Activated T-helper 2 cell treated with anti-CD3 and anti-CD28 coated beads, Interferon-gamma antibody, Interleukin-2, Interleukin-4, amounts not matched to agents 10 μg/mL and 5 μg/mL and 100 μg/mL, durations not matched to agents 14 hours and 24 hours and 36 hours (primary cell): Measurements from ENCODE around the gene C1QTNF9. TPM values are rescaled to one million over a fixed set of nuclear protein-coding genes. Genes with fewer than 3 reads are reported as not detected.
A peak's percentile ranks its signal among the peaks of the same experiment; 100 is the strongest.

Experiments
- DNase-seq: peaks from one replicate; pipeline ENCODE4 v3.0.0; 2021; ENCODE audit warnings: low spot score
- H3K27ac Mint-ChIP-seq: one replicate; pipeline ENCODE4 v1.8.0; 2021; ENCODE audit warnings: mixed read lengths
- H3K27me3 Mint-ChIP-seq: one replicate; pipeline ENCODE4 v1.8.0; 2021; ENCODE audit warnings: low read depth, mixed read lengths
- H3K36me3 Mint-ChIP-seq: one replicate; pipeline ENCODE4 v1.8.0; 2021; ENCODE audit warnings: low read depth, mixed read lengths
- H3K4me1 Mint-ChIP-seq: one replicate; pipeline ENCODE4 v1.8.0; 2021; ENCODE audit warnings: low read depth, mixed read lengths
- H3K4me3 Mint-ChIP-seq: one replicate; pipeline ENCODE4 v1.8.0; 2021; ENCODE audit warnings: low read depth, mild to moderate bottlenecking, moderate library complexity, mixed read lengths
- H3K9me3 Mint-ChIP-seq: one replicate; pipeline ENCODE4 v1.8.0; 2021; ENCODE audit warnings: mixed read lengths
- intact Hi-C: fragments of 100-400 bp; cut with micrococcal nuclease; formaldehyde crosslinking; loops from one replicate; pipeline ENCODE4 v1.15.1; 2023
- total RNA-seq: library from RNA; stranded (reverse); gene quantifications from 2 replicates; pipeline ENCODE4 v1.2.3, GENCODE V29; 2022

The C1QTNF9 gene
- total RNA-seq, 1 donor from 2014 or later = not detected

GRCh38 chr13:24273926-24274325, 35.5 kb upstream of the C1QTNF9 start:
- intact Hi-C loops = loop anchor here (1.0 to 10.0 kb wide), 8 partner anchors 9 to 899 kb away; partner anchors contain the start of gene SPATA13
- no peak for DNase-seq

DNA sequence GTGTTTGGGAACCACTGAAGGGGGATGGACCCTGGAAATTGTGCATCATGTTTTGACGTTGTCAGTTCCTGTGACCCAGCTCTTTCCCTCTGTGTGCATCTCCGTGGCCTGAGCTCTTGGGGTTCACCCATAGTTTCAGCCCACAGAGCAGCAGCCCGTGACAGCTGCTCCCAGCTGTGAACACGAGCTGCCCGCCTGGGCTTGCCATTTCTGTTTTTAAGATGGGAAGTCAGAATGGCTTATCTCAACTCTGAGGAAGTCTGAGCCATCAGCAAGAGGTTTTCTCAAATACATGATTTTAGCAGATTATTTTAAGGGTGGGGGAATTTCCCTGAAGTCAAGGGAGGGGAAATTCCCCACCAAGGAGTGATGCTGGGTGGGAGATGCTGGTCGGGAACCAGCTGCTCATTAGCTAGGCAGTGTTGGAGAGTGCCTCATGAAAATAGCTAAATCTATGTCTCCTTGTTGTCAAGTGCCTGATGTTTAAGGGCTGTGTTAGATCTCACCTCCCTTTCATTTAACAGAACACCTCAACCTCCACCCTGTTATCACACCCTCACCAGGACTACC, 34.8 kb upstream of the C1QTNF9 start:
- peak; percentile 55 for DNase-seq
- Mint-ChIP-seq H3K4me1 (peaks cover 78% of the 10 kb centered on the region), H3K4me3 (peak overlapping the region; percentile 62), H3K9me3 (no peaks in the 10 kb centered on the region), H3K36me3 (peaks cover 32% of the 10 kb centered on the region), H3K27ac (peak overlapping the region; percentile 95), H3K27me3 (no peaks in the 10 kb centered on the region)
- intact Hi-C loops = loop anchor here (1.0 to 10.0 kb wide), 8 partner anchors 9 to 900 kb away; partner anchors contain the start of gene SPATA13

More at GRCh38 chr13:24273926-24274325, 35.5 kb upstream of the C1QTNF9 start:
- H3K4me1 Mint-ChIP-seq = peaks cover 77% of the 10 kb centered on the region
- no peak overlapping the region for H3K4me3 Mint-ChIP-seq
- no peaks in the 10 kb centered on the region for H3K27me3 Mint-ChIP-seq
- H3K27ac Mint-ChIP-seq = peak overlapping the region; percentile 95
- peaks cover 30% of the 10 kb centered on the region for H3K36me3 Mint-ChIP-seq
- H3K9me3 Mint-ChIP-seq = no peaks in the 10 kb centered on the region

DNA sequence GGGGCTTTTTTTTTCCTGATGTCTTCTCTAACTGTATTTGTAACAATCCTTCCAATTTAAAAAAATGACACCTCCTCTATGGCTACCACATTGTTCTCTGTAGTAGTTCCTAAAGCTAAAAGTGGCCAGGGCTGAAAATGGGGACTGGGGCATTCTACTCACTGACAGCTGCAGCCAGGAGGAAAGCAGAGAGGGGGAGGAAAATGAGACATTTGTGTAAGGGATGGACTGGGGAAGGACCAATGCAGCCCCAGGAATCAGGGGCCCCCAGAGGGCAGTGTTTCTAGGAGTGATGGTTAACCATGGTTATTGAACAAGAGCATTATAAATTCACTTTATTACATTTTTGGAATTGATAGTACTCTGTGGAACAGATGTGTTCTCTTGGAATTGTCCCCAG, 34.3 kb upstream of the C1QTNF9 start:
- H3K36me3 Mint-ChIP-seq = peaks cover 32% of the 10 kb centered on the region
- H3K27me3 Mint-ChIP-seq = no peaks in the 10 kb centered on the region
- DNase-seq = no peak
- peaks cover 79% of the 10 kb centered on the region for H3K4me1 Mint-ChIP-seq
- H3K4me3 Mint-ChIP-seq = peak overlapping the region; percentile 62
- no peaks in the 10 kb centered on the region for H3K9me3 Mint-ChIP-seq
- peak overlapping the region; percentile 95 for H3K27ac Mint-ChIP-seq
- intact Hi-C loops = loop anchor here (2.0 to 10.0 kb wide), 3 partner anchors 236 to 900 kb away; no protein-coding TSS in a partner anchor

DNA sequence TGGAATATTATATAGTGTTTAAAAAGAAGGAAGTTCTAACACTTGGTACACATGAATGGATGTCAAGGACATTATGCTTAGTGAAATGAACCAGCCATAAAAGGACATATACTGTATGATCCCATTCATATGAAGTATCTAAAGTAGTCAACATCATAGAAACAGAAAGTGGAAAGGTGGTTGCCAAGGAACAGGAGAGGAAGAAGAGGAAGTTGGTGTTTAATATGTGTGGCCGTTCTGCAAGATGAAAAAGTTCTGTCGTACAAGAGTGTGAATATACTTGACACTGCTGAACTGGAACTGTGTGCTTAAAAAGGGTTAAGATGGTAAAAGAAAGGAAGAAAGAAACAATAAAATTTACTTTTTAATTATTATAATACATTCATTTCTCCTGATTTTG, 33.1 kb upstream of the C1QTNF9 start:
- no peak for DNase-seq
- peaks cover 78% of the 10 kb centered on the region for H3K4me1 Mint-ChIP-seq
- H3K27me3 Mint-ChIP-seq = no peaks in the 10 kb centered on the region
- peak overlapping the region; percentile 29 for H3K4me3 Mint-ChIP-seq
- H3K27ac Mint-ChIP-seq = peak overlapping the region; percentile 64
- intact Hi-C loops = loop anchor here (10.0 kb wide), 1 partner anchor 522 kb away; no protein-coding TSS in a partner anchor
- peaks cover 29% of the 10 kb centered on the region for H3K36me3 Mint-ChIP-seq
- no peaks in the 10 kb centered on the region for H3K9me3 Mint-ChIP-seq

GRCh38 chr13:24276861-24277260, 32.5 kb upstream of the C1QTNF9 start:
- no peaks in the 10 kb centered on the region for H3K27me3 Mint-ChIP-seq

DNA sequence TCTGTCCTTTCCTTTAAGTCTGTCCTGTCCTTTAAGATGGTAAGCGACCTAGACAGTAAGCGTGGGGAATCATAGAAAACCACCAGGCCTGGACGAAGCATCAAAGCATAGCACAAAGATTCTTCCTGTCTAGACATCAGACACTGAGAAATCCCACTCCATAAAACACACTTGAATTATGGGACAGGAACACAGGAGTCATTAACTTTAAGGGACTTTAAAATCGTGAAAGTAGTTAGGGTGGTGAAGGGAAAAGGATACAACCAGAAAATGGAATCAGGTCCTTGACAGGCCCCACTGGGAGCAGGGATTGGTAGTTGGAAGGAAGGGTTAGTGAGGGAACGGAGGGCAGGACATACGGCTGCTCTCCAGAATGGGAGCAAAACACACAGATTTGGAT, 31.6 kb upstream of the C1QTNF9 start:
- Mint-ChIP-seq H3K4me1 (peaks cover 69% of the 10 kb centered on the region), H3K36me3 (peaks cover 29% of the 10 kb centered on the region), H3K9me3 (no peaks in the 10 kb centered on the region), H3K4me3 (no peak overlapping the region), H3K27ac (peak overlapping the region; percentile 25), H3K27me3 (no peaks in the 10 kb centered on the region)
- no peak for DNase-seq
- intact Hi-C loops = loop anchor here (10.0 kb wide), 1 partner anchor 523 kb away; no protein-coding TSS in a partner anchor

More at GRCh38 chr13:24276861-24277260, 32.5 kb upstream of the C1QTNF9 start:
- Mint-ChIP-seq H3K4me3 (no peak overlapping the region), H3K4me1 (peaks cover 72% of the 10 kb centered on the region), H3K27ac (peak overlapping the region; percentile 43), H3K9me3 (no peaks in the 10 kb centered on the region), H3K36me3 (peaks cover 26% of the 10 kb centered on the region)
- DNase-seq = no peak
- intact Hi-C loops = loop anchor here (10.0 kb wide), 1 partner anchor 522 kb away; no protein-coding TSS in a partner anchor

- intact Hi-C loops = loop anchor here (10.0 kb wide), 1 partner anchor 525 kb away; no protein-coding TSS in a partner anchor
- H3K27me3 Mint-ChIP-seq = no peaks in the 10 kb centered on the region
- no peak overlapping the region for H3K4me3 Mint-ChIP-seq
- H3K27ac Mint-ChIP-seq = peak overlapping the region; percentile 77
- H3K9me3 Mint-ChIP-seq = no peaks in the 10 kb centered on the region
- no peak for DNase-seq
- peaks cover 37% of the 10 kb centered on the region for H3K36me3 Mint-ChIP-seq
- H3K4me1 Mint-ChIP-seq = peaks cover 51% of the 10 kb centered on the region
These were observed 29.9 kb upstream of the C1QTNF9 start for GRCh38 chr13:24279327-24280110.

GRCh38 chr13:24280720-24281119, 28.7 kb upstream of the C1QTNF9 start:
- Mint-ChIP-seq H3K9me3 (no peaks in the 10 kb centered on the region), H3K4me1 (peaks cover 41% of the 10 kb centered on the region), H3K27me3 (no peaks in the 10 kb centered on the region), H3K36me3 (peaks cover 47% of the 10 kb centered on the region), H3K4me3 (no peak overlapping the region), H3K27ac (peak overlapping the region; percentile 29)
- intact Hi-C loops = no loop called here
- DNase-seq = no peak

GRCh38 chr13:24281188-24282008, 28.0 kb upstream of the C1QTNF9 start:
- Mint-ChIP-seq H3K27ac (no peak overlapping the region), H3K27me3 (no peaks in the 10 kb centered on the region), H3K36me3 (peaks cover 51% of the 10 kb centered on the region), H3K4me3 (no peak overlapping the region), H3K4me1 (peaks cover 34% of the 10 kb centered on the region), H3K9me3 (no peaks in the 10 kb centered on the region)
- no peak for DNase-seq
- intact Hi-C loops = no loop called here

GRCh38 chr13:24282256-24282655, 27.1 kb upstream of the C1QTNF9 start:
- Mint-ChIP-seq H3K4me1 (peaks cover 28% of the 10 kb centered on the region), H3K4me3 (no peak overlapping the region), H3K27me3 (no peaks in the 10 kb centered on the region), H3K9me3 (no peaks in the 10 kb centered on the region), H3K36me3 (peaks cover 54% of the 10 kb centered on the region), H3K27ac (peak overlapping the region; percentile 36)
- intact Hi-C loops = no loop called here
- DNase-seq = no peak

DNA sequence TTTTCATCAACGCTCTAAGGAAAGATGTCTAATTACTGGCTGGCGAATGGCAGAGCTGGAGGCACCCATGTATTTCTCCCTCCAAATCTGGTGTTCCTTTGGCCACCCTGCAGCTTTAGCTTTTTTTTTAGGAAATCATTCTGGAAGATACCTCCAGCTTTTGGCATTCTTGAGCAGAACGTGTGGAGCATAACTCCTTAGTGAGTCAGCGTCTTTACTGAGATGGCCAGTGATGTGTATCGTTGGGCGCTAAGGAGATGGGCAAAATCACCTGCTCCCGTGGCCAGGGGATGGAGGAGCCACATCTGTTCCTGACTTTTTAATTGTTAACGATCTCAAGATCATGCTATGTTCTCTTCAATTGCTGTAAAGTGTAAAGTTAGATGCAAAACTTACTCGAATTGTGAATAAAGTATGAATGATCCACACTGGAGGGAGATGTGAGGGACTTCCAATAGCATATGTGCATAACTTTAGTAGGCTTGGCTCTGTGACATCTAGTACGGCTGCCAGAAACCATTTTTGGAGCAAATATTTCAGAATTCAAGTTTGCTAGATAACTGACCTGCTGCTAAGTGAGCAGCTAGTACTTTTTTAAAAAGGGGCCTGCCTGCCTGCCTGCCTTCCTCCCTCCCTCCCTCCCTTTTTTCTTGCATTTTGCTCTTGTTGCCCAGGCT, 24.4 kb upstream of the C1QTNF9 start:
- peaks cover 7% of the 10 kb centered on the region for H3K4me1 Mint-ChIP-seq
- no peak overlapping the region for H3K27ac Mint-ChIP-seq
- no peak overlapping the region for H3K4me3 Mint-ChIP-seq
- no peaks in the 10 kb centered on the region for H3K27me3 Mint-ChIP-seq
- intact Hi-C loops = no loop called here
- DNase-seq = no peak
- no peaks in the 10 kb centered on the region for H3K9me3 Mint-ChIP-seq
- peaks cover 68% of the 10 kb centered on the region for H3K36me3 Mint-ChIP-seq

DNA sequence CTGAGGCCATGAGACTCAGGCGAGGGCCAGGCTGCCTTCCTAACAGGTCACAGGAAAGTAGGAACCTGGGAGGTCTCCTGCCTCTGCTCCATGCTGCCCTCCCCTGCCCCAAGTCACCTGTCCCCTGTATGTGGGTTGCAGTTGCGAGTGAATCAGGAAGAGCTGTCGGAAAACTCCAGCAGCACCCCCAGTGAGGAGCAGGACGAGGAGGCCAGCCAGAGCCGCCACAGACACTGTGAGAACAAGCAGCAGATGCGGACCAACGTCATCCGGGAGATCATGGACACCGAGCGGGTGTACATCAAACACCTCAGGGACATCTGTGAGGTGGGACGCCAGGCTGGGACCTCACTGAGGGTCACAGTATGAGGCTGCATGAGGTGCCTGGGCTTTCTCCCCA, 22.8 kb upstream of the C1QTNF9 start:
- Mint-ChIP-seq H3K27ac (peak overlapping the region; percentile 33), H3K36me3 (peaks cover 79% of the 10 kb centered on the region), H3K4me3 (no peak overlapping the region), H3K4me1 (no peaks in the 10 kb centered on the region), H3K27me3 (no peaks in the 10 kb centered on the region), H3K9me3 (no peaks in the 10 kb centered on the region)
- DNase-seq = no peak
- intact Hi-C loops = no loop called here
